GM19397 (cell line): ENCODE results near the gene BBIP1.

Experiments
- ATAC-seq: cut with Tn5 transposase; IDR thresholded peaks from one replicate; pipeline ENCODE4 v1.9.1; 2021; ENCODE audit warnings: mild to moderate bottlenecking, moderate library complexity; ENCODE audit not compliant: unreplicated experiment

The BBIP1 gene, protein sequence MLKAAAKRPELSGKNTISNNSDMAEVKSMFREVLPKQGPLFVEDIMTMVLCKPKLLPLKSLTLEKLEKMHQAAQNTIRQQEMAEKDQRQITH

GRCh38 chr10:110918643-110919348 lies at the start of gene BBIP1:
Gene BBIP1, minus strand, starts transcription at chr10:110919180. Its CDS starts 1,023 bp downstream, at chr10:110918157.
- ATAC-seq: peak; percentile 79

- ATAC-seq: no peak
Measured at GRCh38 chr10:110967645-110968044, 48.7 kb upstream of the BBIP1 start.

DNA sequence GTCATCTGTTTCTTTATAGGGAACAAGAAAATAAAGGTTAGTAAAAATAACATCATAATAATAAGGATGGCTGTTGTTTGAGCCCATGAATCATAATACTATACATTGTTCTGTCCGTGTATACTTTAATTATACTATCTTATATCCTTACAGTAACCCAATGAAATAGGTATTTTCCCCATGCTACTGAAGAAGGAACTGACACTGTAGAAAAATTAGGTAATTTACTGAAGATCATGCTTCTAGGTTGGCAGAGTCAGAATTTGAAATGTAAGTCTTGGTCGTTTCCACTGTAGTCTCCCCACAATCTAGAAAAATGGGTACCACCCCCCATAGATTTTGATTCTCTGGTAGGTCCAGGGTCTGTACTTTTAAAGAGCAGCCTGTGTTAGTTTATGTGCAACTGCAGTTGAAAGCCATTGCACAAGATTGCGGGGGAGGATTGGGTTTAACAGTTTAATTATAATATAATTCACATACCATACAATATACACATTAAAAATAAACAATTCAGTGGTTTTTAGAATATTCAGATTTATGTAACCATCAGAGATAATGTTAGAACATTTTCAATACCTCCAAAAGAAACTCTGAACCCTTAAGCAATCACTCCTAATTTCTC lies 48.1 kb upstream of the BBIP1 start:
- no peak for ATAC-seq

GRCh38 chr10:110966146-110966545 lies 47.2 kb upstream of the BBIP1 start:
- ATAC-seq: no peak

DNA sequence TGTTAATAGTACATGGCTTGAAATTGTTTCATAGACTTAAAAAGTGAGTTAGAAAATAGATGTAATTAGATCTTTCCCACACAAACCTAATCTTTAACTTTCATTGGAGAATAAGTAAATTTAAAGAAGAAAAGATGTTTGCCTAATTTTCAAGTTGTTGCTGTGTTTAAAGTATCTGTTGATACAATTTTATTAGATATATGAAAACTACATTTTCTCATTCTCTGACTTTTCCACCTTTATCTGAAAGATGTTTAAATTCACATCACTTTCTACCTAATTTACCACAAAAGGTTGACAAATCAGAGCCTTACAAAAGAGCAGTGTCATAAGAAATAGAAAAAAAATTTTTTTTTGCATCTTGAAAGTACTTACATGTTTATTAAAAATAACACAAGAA lies 46.2 kb upstream of the BBIP1 start:
- ATAC-seq: no peak

DNA sequence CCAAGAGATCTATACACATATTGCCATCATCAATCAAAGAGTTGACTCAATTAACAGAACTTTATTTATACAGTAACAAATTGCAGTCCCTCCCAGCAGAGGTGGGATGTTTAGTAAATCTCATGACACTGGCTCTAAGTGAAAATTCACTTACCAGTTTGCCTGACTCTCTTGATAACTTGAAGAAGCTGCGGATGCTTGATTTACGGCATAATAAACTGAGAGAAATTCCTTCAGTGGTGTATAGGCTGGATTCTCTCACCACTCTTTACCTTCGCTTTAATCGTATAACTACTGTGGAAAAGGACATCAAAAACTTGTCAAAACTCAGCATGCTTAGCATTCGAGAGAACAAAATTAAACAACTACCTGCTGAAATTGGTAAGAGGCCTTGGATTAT lies 45.7 kb upstream of the BBIP1 start:
- no peak for ATAC-seq

DNA sequence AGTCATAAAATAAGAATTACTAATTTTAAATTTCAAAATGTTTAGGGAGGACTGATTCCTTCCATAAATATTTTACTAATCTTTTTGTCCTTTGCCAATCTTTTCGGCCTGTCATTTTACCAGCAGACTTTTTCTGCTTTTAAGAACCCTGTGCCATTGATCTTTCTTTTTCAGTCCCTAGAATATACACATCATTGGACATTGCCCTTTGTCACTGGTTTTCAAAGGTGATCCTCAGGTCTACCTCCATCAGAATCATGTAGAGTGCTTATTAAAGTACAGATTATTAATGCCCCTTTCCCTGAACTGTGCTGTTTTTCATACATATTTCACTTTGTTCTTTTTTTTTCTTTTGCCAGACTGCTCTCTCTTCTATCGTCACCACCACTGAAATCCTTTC lies 44.2 kb upstream of the BBIP1 start:
- ATAC-seq: no peak

GRCh38 chr10:110962443-110962842 lies 43.5 kb upstream of the BBIP1 start:
- no peak for ATAC-seq

- no peak for ATAC-seq
Measured at GRCh38 chr10:110960333-110960712, 41.3 kb upstream of the BBIP1 start.

GRCh38 chr10:110959379-110960332 lies 40.7 kb upstream of the BBIP1 start:
- no peak for ATAC-seq

DNA sequence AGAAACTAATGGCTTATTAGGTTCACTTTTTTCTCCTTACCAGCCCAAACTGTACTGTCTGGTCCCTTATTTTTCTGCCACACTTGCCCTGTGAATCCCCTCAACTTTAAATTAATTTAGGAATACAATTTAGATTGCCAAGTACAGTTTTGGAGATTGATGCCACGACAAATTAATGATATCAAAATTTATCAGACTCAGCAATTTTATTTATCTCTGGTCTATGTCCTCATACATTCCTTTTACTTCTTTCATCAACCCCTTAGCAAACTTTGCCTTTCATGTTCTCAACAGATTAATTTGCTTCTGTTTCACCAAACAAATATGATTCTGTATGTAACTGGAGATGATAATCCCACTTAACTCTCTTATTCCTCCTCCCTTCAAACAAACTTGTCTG lies 38.6 kb upstream of the BBIP1 start:
- ATAC-seq: no peak

- no peak for ATAC-seq
Measured at GRCh38 chr10:110951381-110951780, 32.4 kb upstream of the BBIP1 start.

DNA sequence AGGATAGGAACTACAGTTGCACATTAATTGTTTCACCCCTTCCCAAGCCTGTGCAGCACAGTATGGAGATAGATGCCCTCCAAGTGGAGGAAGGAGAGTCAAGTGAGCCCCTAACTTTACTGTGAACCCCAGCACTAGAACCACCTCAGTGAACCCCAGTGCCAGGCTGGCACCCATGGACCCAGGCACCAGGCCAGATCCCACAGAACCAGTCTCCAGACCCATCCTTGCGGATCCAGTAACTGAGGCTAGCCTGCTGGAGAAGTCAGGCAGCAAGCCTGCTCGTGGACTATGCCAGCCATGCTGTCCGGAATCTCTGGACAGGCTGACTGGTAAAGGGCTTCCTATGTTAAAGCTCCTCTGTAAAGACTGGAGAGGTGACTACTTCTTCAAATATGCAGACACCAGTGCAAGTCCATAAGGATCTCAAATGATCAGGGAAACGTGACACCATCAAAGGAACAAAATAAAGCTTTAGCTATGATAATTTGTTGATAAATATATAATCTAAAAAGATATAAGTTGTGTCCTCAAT lies 28.1 kb upstream of the BBIP1 start:
- no peak for ATAC-seq

DNA sequence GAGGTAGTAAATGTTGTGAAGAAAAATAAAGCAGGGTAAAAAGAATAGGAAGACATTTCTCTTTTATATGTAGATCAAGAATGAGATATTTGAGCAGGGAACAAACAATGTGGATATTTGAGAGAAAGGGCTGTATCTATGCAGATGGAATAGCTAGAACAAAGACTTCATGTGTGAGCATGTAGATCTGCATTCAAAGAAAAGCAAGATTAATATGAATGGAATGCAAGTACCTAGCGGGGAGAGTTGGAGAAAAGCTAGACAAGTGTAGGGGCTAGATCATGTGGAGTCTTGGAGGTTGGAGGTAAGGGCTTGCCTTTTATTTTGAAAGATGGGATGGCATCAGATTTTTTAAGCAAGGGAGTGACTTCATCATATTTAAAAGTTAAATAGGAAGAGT lies 27.5 kb upstream of the BBIP1 start:
- no peak for ATAC-seq

DNA sequence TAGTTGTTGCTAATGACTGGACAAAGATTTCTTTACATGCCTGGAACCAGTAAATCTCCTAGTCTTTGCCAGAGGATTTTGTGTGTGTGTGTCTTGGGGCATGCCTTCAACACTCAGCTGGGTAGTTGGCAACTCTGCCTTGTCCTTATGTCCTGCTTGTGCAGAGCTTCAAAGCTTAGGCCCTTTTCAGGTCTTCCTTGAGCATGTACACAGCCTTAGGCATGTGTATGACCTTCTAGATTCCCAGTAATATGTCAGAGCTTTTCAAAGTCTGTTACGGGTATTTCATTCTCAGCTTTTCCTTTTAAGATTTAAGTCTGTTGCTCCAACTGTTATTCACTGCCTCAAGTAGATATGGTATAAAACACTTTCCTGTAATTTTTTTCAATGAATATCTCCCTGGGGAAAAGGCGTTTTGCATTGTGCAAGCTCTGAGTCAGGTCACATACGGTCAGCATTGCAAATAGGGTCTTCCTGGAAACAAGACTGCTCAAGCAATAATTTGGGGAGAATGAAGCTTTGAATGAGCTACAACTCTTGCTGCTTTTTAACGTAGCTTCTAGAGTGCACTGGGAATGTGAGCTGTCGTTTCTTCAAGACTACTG lies 25.9 kb upstream of the BBIP1 start:
- ATAC-seq: no peak

GRCh38 chr10:110939419-110939818 lies 20.4 kb upstream of the BBIP1 start:
- no peak for ATAC-seq

GRCh38 chr10:110936757-110937156 lies 17.8 kb upstream of the BBIP1 start:
- no peak for ATAC-seq

- ATAC-seq: no peak
Measured at GRCh38 chr10:110932505-110933180, 13.7 kb upstream of the BBIP1 start.

- no peak for ATAC-seq
Measured at GRCh38 chr10:110931769-110932381, 12.9 kb upstream of the BBIP1 start.

GRCh38 chr10:110927461-110927860 lies 8.5 kb upstream of the BBIP1 start:
- ATAC-seq: no peak
